Fibroblast of the aortic adventitia (primary cell): ENCODE data around the gene NCAM2. TPM values are rescaled to one million over a fixed set of nuclear protein-coding genes. Genes with fewer than 3 reads are reported as not detected.

Source experiments
- DNase-seq: peaks from one replicate; pipeline ENCODE4 v3.0.0-alpha.2; 2010; ENCODE audit warnings: low read depth
- H3K4me3 ChIP-seq: 2 replicates; pipeline ENCODE4 v1.5.1; 2011; ENCODE audit warnings: low read depth, mild to moderate bottlenecking, control low read depth, low read length, moderate library complexity
- CTCF ChIP-seq: IDR thresholded peaks from 2 replicates; pipeline ENCODE4 v1.5.1; 2011; ENCODE audit warnings: mild to moderate bottlenecking, low read length, control low read depth, inconsistent platforms; ENCODE audit not compliant: insufficient read depth
- total RNA-seq: library from RNA; depleted of rRNA; stranded (reverse); fragments of >200 nt; gene quantifications from 2 replicates; pipeline ENCODE4 v1.2.3, GENCODE V29; 2012; ENCODE audit warnings: low replicate concordance

NCAM2 gene
- total RNA-seq, 1 donor, result 19.4 TPM

- TF ChIP-seq CTCF, result no peak
- DNase-seq, result no peak
- H3K4me3 ChIP-seq, result no peak overlapping the region
Observed at GRCh38 chr21:20994790-20995189, 3.4 kb upstream of the NCAM2 start.

GRCh38 chr21:20996421-20997310, 1.5 kb upstream of the NCAM2 start:
- DNase-seq, result no peak
- no peak for TF ChIP-seq CTCF
- H3K4me3 ChIP-seq, result no peak overlapping the region

- DNase-seq, result no peak
- TF ChIP-seq CTCF, result no peak
- H3K4me3 ChIP-seq, result peak overlapping the region; percentile 89
Observed at GRCh38 chr21:20997311-20997635, 936 bp upstream of the NCAM2 start.

- H3K4me3 ChIP-seq, result peak overlapping the region; percentile 89
- no peak for DNase-seq
- no peak for TF ChIP-seq CTCF
Observed at GRCh38 chr21:20998456-20998789, 214 bp downstream of the NCAM2 start.

GRCh38 chr21:20998886-20999285, 677 bp downstream of the NCAM2 start:
- DNase-seq, result peak; percentile 11
- peak overlapping the region; percentile 89 for H3K4me3 ChIP-seq
- TF ChIP-seq CTCF, result no peak

GRCh38 chr21:20999659-21000058, 1.4 kb downstream of the NCAM2 start:
- peak overlapping the region; percentile 55 for H3K4me3 ChIP-seq
- TF ChIP-seq CTCF, result peak; percentile 83
- DNase-seq, result peak; percentile 80
